ENCODE measurements around the gene C20orf173.
A peak's percentile ranks its signal among the peaks of the same experiment; 100 is the strongest.

Gene C20orf173

DNA sequence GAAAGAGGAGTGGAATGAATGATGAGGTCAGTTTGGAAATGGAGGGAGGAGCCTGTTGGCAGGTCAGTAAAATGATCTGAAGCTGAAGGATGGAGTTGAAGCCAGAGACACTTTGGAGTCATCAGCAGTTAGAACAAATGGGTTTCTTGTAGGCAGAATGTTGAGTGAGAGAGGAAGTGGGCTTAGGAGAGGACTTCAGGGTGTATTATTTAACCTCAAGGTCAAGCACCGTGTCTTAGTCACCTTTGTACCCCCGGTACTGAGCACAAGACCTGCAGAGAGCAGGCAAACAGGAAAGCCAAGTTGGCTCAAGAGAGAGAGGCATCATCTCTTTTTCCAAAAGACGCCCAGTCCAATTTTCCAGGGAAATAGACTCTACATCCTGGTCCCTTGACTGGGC lies 23.3 kb downstream of the C20orf173 start:
- DNase-seq, result no peak

- no peak for DNase-seq
Observed at GRCh38 chr20:35504751-35505150, 24.7 kb downstream of the C20orf173 start.

DNA sequence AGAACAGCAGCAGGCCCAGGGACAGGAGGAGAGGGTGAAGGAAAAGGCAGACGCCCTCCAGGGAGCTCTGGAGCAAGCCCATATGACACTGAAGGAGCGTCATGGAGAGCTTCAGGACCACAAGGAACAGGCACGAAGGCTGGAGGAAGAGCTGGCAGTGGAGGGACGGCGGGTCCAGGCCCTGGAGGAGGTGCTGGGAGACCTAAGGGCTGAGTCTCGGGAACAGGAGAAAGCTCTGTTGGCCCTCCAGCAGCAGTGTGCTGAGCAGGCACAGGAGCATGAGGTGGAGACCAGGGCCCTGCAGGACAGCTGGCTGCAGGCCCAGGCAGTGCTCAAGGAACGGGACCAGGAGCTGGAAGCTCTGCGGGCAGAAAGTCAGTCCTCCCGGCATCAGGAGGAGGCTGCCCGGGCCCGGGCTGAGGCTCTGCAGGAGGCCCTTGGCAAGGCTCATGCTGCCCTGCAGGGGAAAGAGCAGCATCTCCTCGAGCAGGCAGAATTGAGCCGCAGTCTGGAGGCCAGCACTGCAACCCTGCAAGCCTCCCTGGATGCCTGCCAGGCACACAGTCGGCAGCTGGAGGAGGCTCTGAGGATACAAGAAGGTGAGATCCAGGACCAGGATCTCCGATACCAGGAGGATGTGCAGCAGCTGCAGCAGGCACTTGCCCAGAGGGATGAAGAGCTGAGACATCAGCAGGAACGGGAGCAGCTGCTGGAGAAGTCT lies 25.5 kb downstream of the C20orf173 start:
- no peak for DNase-seq

- no peak for DNase-seq
Observed at GRCh38 chr20:35503281-35503680, 26.2 kb downstream of the C20orf173 start.

GRCh38 chr20:35502352-35502751 lies 27.1 kb downstream of the C20orf173 start:
- DNase-seq, result no peak

DNA sequence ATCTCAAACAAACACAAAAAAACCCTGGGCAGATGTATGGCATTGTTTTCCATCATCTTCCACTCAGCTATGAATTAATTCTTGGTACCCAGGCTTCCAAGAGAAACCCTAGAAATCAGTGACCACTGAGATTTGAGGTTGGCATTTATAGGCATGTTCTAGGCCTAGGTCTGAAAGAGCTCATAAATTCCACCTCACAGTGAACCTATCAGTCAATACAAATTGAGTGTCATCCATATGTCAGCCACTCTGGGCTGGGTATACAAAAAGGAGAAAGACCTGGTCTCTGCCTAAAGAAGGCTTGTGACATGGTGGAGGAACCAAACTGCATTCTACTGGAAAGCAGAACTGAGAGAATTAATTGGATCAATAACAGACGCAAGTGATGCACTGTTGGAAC lies 30.2 kb downstream of the C20orf173 start:
- no peak for DNase-seq

- no peak for DNase-seq
Observed at GRCh38 chr20:35497780-35498189, 31.7 kb downstream of the C20orf173 start.

GRCh38 chr20:35497320-35497719 lies 32.1 kb downstream of the C20orf173 start:
- no peak for DNase-seq

DNA sequence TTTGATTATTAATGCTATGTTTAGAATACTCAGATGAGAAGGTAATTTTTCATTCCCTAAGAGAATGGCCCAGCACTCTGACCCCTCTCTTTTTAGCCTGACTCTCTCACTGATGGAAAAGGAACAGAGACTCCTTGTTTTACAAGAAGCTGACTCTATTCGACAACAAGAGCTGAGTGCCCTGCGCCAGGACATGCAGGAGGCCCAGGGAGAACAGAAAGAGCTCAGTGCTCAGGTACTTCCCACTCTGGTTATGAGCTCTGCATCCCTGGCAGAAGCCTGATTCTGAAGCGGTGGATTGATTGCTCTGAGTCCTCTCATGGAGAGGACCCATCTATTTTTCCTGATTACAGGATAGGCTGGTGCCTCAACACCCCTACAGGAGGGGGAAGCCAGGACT lies 33.0 kb downstream of the C20orf173 start:
- DNase-seq, result no peak

DNA sequence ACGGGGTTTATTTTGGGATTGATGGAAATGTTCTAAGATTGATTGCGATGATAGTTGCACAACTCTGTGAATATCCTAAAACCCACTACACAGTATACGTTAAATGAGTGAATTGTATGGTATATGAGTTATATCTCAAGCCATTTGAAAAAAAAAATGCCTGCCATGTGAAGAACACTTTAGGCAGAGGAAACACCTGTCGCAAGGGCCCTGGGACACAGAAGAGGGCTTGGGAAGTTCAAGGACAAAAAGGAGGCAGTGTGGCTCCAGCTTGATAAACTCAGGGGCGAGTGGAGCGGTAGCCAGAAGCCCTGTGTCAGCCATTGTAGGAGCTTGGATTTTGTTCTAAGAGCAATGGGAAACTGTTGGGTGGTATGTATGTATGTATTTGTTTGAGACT lies 37.1 kb downstream of the C20orf173 start:
- DNase-seq, result no peak

GRCh38 chr20:35491823-35492222 lies 37.6 kb downstream of the C20orf173 start:
- DNase-seq, result no peak

- DNase-seq, result peak; percentile 43
Observed at GRCh38 chr20:35490736-35491181, 38.7 kb downstream of the C20orf173 start.

DNA sequence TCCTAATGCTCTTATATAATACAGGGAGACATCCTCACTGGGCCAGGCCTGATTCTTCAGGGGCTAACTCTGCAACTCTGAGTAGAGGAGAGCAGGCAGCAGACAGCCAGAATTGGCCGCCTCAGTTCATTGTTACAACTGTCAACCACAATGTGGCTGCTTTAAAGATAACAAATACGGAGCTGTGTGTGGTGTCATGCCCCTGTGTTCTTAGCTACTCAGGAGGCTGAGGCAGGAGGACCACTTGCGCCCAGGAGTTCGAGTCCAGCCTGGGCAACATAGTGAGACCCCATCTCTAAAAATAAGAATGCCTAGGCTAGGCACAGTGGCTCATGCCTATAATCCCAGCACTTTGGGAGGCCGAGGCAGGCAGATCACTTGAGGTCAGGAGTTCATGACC lies 39.7 kb downstream of the C20orf173 start:
- no peak for DNase-seq

GRCh38 chr20:35487479-35487878 lies 42.0 kb downstream of the C20orf173 start:
- no peak for DNase-seq

GRCh38 chr20:35479798-35480197 lies 49.7 kb downstream of the C20orf173 start:
- DNase-seq, result no peak

- DNase-seq, result peak; percentile 14
Observed at GRCh38 chr20:35478804-35479472, 50.5 kb downstream of the C20orf173 start.
